ENCODE results near the gene BEND2. TPM values are rescaled to one million over a fixed set of nuclear protein-coding genes. Genes with fewer than 3 reads are reported as not detected.

Gene BEND2
- total RNA-seq, 2 donors from 2014 or later = 0.07 to 11.9 TPM

Other genes starting within 250 kb of the BEND2 start
- gene SCML2, start 133.8 kb upstream of the BEND2 start, total RNA-seq = under 1 TPM; 0.22 to 0.78 TPM
- gene CDKL5, start 204.7 kb upstream of the BEND2 start, total RNA-seq = 1 to 10 TPM; 2.9 to 3.6 TPM